Neural cell (in vitro differentiated cells): ENCODE data around the gene POLR2B. TPM values are rescaled to one million over a fixed set of nuclear protein-coding genes. Genes with fewer than 3 reads are reported as not detected.

ENCODE experiments used
- H2AFZ ChIP-seq: fragments of 200-600, 300-800 bp; sonication (generic), shearing (Covaris generic); 2 replicates; pipeline ENCODE4 v1.6.0; 2014; ENCODE audit warnings: low read depth, mild to moderate bottlenecking, antibody characterized with exemption, low read length, moderate library complexity
- H3F3A ChIP-seq: fragments of 200-600 bp; shearing (Covaris generic); 2 replicates; pipeline ENCODE4 v1.6.1; 2016; ENCODE audit warnings: mild to moderate bottlenecking, moderate library complexity, mixed read lengths, antibody characterized with exemption, low read length; ENCODE audit not compliant: insufficient read depth, poor library complexity, severe bottlenecking
- H3K27ac ChIP-seq: fragments of 200-600, 300-800 bp; sonication (generic), shearing (Covaris generic); 2 replicates; pipeline ENCODE4 v1.5.1; 2014; ENCODE audit warnings: mild to moderate bottlenecking, low read length, moderate library complexity
- H3K27me3 ChIP-seq: fragments of 300-800, 200-600 bp; sonication (generic), shearing (Covaris generic); 2 replicates; pipeline ENCODE4 v1.6.0; 2014; ENCODE audit warnings: mild to moderate bottlenecking, low read depth, low read length, moderate library complexity; ENCODE audit not compliant: insufficient read depth
- H3K36me3 ChIP-seq: fragments of 300-800, 200-600 bp; sonication (generic), shearing (Covaris generic); 2 replicates; pipeline ENCODE4 v1.5.1; 2014; ENCODE audit warnings: mild to moderate bottlenecking, antibody characterized with exemption, low read length, moderate library complexity; ENCODE audit not compliant: insufficient read depth
- H3K4me2 ChIP-seq: fragments of 300-800, 200-600 bp; sonication (generic), shearing (Covaris generic); 2 replicates; pipeline ENCODE4 v1.6.0; 2014; ENCODE audit warnings: mild to moderate bottlenecking, low read length
- H3K4me3 ChIP-seq: fragments of 300-800, 200-600 bp; sonication (generic), shearing (Covaris generic); 2 replicates; pipeline ENCODE4 v1.5.1; 2014; ENCODE audit warnings: mild to moderate bottlenecking, low read length, moderate library complexity
- H3K79me2 ChIP-seq: fragments of 200-600 bp; shearing (Covaris generic); replicated peaks from 2 replicates; pipeline ENCODE4 v1.6.0; 2014; ENCODE audit warnings: mild to moderate bottlenecking, low read length, moderate library complexity; ENCODE audit not compliant: insufficient read depth
- H3K9ac ChIP-seq: fragments of 300-800, 200-600 bp; sonication (generic), shearing (Covaris generic); 2 replicates; pipeline ENCODE4 v1.6.1; 2016; ENCODE audit warnings: mild to moderate bottlenecking, low read length, mixed read lengths
- H3K9me2 ChIP-seq: fragments of 200-600 bp; shearing (Covaris generic); 2 replicates; pipeline ENCODE4 v1.6.1; 2016; ENCODE audit warnings: mild to moderate bottlenecking, low read length, mixed read lengths; ENCODE audit not compliant: insufficient read depth
- H3K9me3 ChIP-seq: fragments of 200-600, 300-800 bp; sonication (generic), shearing (Covaris generic); 2 replicates; pipeline ENCODE4 v1.6.1; 2016; ENCODE audit warnings: mild to moderate bottlenecking, mixed run types, low read length, moderate library complexity, mixed read lengths
- H4K20me1 ChIP-seq: fragments of 200-600 bp; shearing (Covaris generic); 2 replicates; pipeline ENCODE4 v1.6.1; 2016; ENCODE audit warnings: mild to moderate bottlenecking, mixed run types; ENCODE audit not compliant: insufficient read depth
- CTCF ChIP-seq: fragments of 450-650 bp; IDR thresholded peaks from 2 replicates; pipeline ENCODE4 v1.5.1; 2014; ENCODE audit warnings: antibody characterized with exemption, mild to moderate bottlenecking, moderate library complexity; ENCODE audit not compliant: poor library complexity, severe bottlenecking
- EP300 ChIP-seq: fragments of 450-650 bp; conservative IDR thresholded peaks from 2 replicates; pipeline ENCODE4 v1.6.1; 2014; ENCODE audit warnings: antibody characterized with exemption, mild to moderate bottlenecking, moderate library complexity; ENCODE audit not compliant: poor library complexity, severe bottlenecking
- EZH2 ChIP-seq: fragments of 200-600, 300-800 bp; shearing (Covaris generic), sonication (generic); IDR thresholded peaks from 2 replicates; pipeline ENCODE4 v1.6.1; 2014; ENCODE audit warnings: antibody characterized with exemption, low read length, borderline replicate concordance, mild to moderate bottlenecking; ENCODE audit not compliant: insufficient read depth, poor library complexity, severe bottlenecking
- MXI1 ChIP-seq: fragments of 450-650 bp; conservative IDR thresholded peaks from 2 replicates; pipeline ENCODE4 v1.6.1; 2014; ENCODE audit warnings: antibody characterized with exemption, mild to moderate bottlenecking; ENCODE audit not compliant: poor library complexity, severe bottlenecking
- POLR2AphosphoS5 ChIP-seq: IDR thresholded peaks from 2 replicates; pipeline ENCODE4 v1.6.1; 2012
- RAD21 ChIP-seq: fragments of 450-650 bp; conservative IDR thresholded peaks from 2 replicates; pipeline ENCODE4 v1.6.1; 2014; ENCODE audit warnings: antibody characterized with exemption, mild to moderate bottlenecking, moderate library complexity
- REST ChIP-seq: IDR thresholded peaks from 2 replicates; pipeline ENCODE4 v1.6.1; 2012; ENCODE audit warnings: borderline replicate concordance
- SMC3 ChIP-seq: fragments of 450-650 bp; conservative IDR thresholded peaks from 2 replicates; pipeline ENCODE4 v1.6.1; 2014; ENCODE audit warnings: antibody characterized with exemption, mild to moderate bottlenecking, moderate library complexity; ENCODE audit not compliant: poor library complexity
- TAF1 ChIP-seq: IDR thresholded peaks from 2 replicates; pipeline ENCODE4 v1.6.1; 2012; ENCODE audit warnings: low read depth
- polyA plus RNA-seq: library from polyadenylated mRNA; depleted of rRNA; stranded (reverse); fragments of >200 nt; gene quantifications from 2 replicates; pipeline ENCODE4 v1.2.3, GENCODE V29; 2014

POLR2B gene
- polyA plus RNA-seq, 1 donor from 2014 or later, result 300 TPM

GRCh38 chr4:56972809-56973208 is 5.9 kb upstream of the POLR2B start:
- TF ChIP-seq REST (no peak), TAF1 (no peak), SMC3 (no peak), EP300 (no peak), CTCF (no peak), EZH2 (no peak), MXI1 (no peak), POLR2AphosphoS5 (no peak), RAD21 (no peak)
- H3F3A ChIP-seq, result no peaks in the 10 kb centered on the region
- no peak overlapping the region for H2AFZ ChIP-seq
- H4K20me1 ChIP-seq, result no peaks in the 10 kb centered on the region
- peaks cover 11% of the 10 kb centered on the region for H3K36me3 ChIP-seq
- H3K79me2 ChIP-seq, result peaks cover 8% of the 10 kb centered on the region
- H3K4me2 ChIP-seq, result no peak overlapping the region
- no peaks in the 10 kb centered on the region for H3K27me3 ChIP-seq
- no peak overlapping the region for H3K27ac ChIP-seq
- H3K9ac ChIP-seq, result no peak overlapping the region
- no peaks in the 10 kb centered on the region for H3K9me3 ChIP-seq
- H3K9me2 ChIP-seq, result no peaks in the 10 kb centered on the region
- no peak overlapping the region for H3K4me3 ChIP-seq

- no peaks in the 10 kb centered on the region for H4K20me1 ChIP-seq
- H3K27me3 ChIP-seq, result no peaks in the 10 kb centered on the region
- H3K27ac ChIP-seq, result no peak overlapping the region
- H3K79me2 ChIP-seq, result peaks cover 8% of the 10 kb centered on the region
- no peak overlapping the region for H3K4me2 ChIP-seq
- H3K4me3 ChIP-seq, result peak overlapping the region; percentile 30
- H3K9me3 ChIP-seq, result no peaks in the 10 kb centered on the region
- no peaks in the 10 kb centered on the region for H3F3A ChIP-seq
- H3K9ac ChIP-seq, result no peak overlapping the region
- H2AFZ ChIP-seq, result no peak overlapping the region
- no peaks in the 10 kb centered on the region for H3K9me2 ChIP-seq
- H3K36me3 ChIP-seq, result peaks cover 11% of the 10 kb centered on the region
- TF ChIP-seq EZH2, result no peak
- TF ChIP-seq POLR2AphosphoS5, result no peak
- no peak for TF ChIP-seq TAF1
- TF ChIP-seq SMC3, result no peak
- no peak for TF ChIP-seq REST
- TF ChIP-seq CTCF, result no peak
Measured at GRCh38 chr4:56973336-56973735, 5.4 kb upstream of the POLR2B start.
